MM.1S (cell line): ENCODE data around the gene GMFB.

Source experiments
- CTCF ChIP-seq: fragments of 300-600 bp; sonication (generic); IDR thresholded peaks from 2 replicates; pipeline ENCODE4 v1.5.1; 2016; ENCODE audit warnings: antibody characterized with exemption, low read length, mixed read lengths
- EZH2 ChIP-seq: fragments of 300-600 bp; sonication (generic); optimal IDR thresholded peaks from 2 replicates; pipeline ENCODE3; 2017; ENCODE audit warnings: low read depth, mild to moderate bottlenecking, antibody characterized with exemption, low read length, mixed read lengths
- EZH2phosphoT487 ChIP-seq: fragments of 300-600 bp; sonication (generic); IDR thresholded peaks from 2 replicates; pipeline ENCODE4 v1.6.1; 2018; ENCODE audit warnings: antibody characterized with exemption, low read length

GRCh38 chr14:54497224-54497623, 8.4 kb upstream of the GMFB start:
- TF ChIP-seq CTCF (no peak), EZH2phosphoT487 (no peak), EZH2 (no peak)
